Right lobe of liver (tissue), 6 donors: ENCODE data around the gene FLYWCH1. TPM values are rescaled to one million over a fixed set of nuclear protein-coding genes. Genes with fewer than 3 reads are reported as not detected.

ENCODE experiments used
- ATAC-seq, 4 donors: fragments of 200-7000 bp; cut with Tn5 transposase; one replicate each; pipeline ENCODE4 v1.9.1; 2020; ENCODE audit warnings: mild to moderate bottlenecking in 4 of 4, moderate library complexity in 4 of 4
- DNase-seq, 3 donors: peaks; one replicate each; pipeline ENCODE4 v3.0.0-alpha.2; 2020
- H3K27ac ChIP-seq, 3 donors: fragments of 200-600 bp; one replicate each; pipeline ENCODE4 v1.8.0; 2022
- H3K27me3 ChIP-seq, 2 donors: fragments of 200-600 bp; one replicate each; pipeline ENCODE4 v1.8.0; 2022
- H3K36me3 ChIP-seq, 4 donors: fragments of 200-600 bp; sonication (generic) in 1 of 4; one replicate each; pipeline versions ENCODE4 v1.5.1 to v1.8.0; 2017 to 2022; ENCODE audit warnings: control low read depth in 1 of 4
- H3K4me1 ChIP-seq, 4 donors: fragments of 200-600 bp; sonication (generic) in 1 of 4; one replicate each; pipeline versions ENCODE4 v1.5.1 to v1.8.0; 2017 to 2022; ENCODE audit warnings: control low read depth in 1 of 4
- H3K4me3 ChIP-seq, 3 donors: fragments of 200-600 bp; one replicate each; pipeline ENCODE4 v1.8.0; 2022
- H3K9me3 ChIP-seq, 4 donors: fragments of 200-600 bp; sonication (generic) in 1 of 4; one replicate each; pipeline versions ENCODE4 v1.5.1 to v1.8.0; 2017 to 2022; ENCODE audit warnings: control low read depth in 1 of 4
- CTCF ChIP-seq, 4 donors: fragments of 200-600 bp in 3 of 4; fragments of 450-650 bp in 1 of 4; IDR thresholded peaks; one replicate each; pipeline versions ENCODE4 v1.5.1 to v1.8.0; 2016 to 2022; ENCODE audit warnings: antibody characterized with exemption in 4 of 4, mild to moderate bottlenecking in 2 of 4
- POLR2A ChIP-seq: fragments of 450-650 bp; IDR thresholded peaks from one replicate; pipeline ENCODE4 v1.6.1; 2017; ENCODE audit warnings: antibody characterized with exemption, mild to moderate bottlenecking
- WGBS: methylation state at CpG from one replicate; pipeline ENCODE4 v1.1.6; 2018; ENCODE audit warnings: low coverage, low lambda C conversion rate; ENCODE audit not compliant: insufficient coverage; ENCODE audit errors: missing lambda C conversion rate; 5-methylcytosine and 5-hydroxymethylcytosine counted together
- intact Hi-C, 2 donors: fragments of 100-400 bp; cut with DNase I; formaldehyde crosslinking; loops; one replicate each; pipeline versions ENCODE4 v1.11.2 to v1.14.1; 2022
- total RNA-seq, 6 experiments: library from RNA; depleted of rRNA in 2 of 6; stranded (reverse); fragments of >200 nt in 2 of 6; fragmentation: NEBNext Ultra II Directional in 3 of 6; extraction: Animal tissue kit (Norgen Biotek cat#: 25700) in 3 of 6; gene quantifications; one replicate each; pipeline versions ENCODE4 v1.1.0 to v1.2.4, GENCODE V29; 2016 to 2023
- donor health status: DM: no; HTN: yes; CAD: no.
- donor health status: DM: no; HTN: no; CAD: no.
- donor health status: DM: no; HTN: no; CAD: no.
- donor health status: DM: no; HTN: yes; CAD: no.
- donor health status: DM: no; HTN: yes; CAD: no.

The FLYWCH1 gene
- total RNA-seq, 6 experiments from 2014 or later, result 9.3 to 19.8 (median 15.1) TPM

GRCh38 chr16:2955779-2956578 lies 44.2 kb downstream of the FLYWCH1 start:
- TF ChIP-seq CTCF (IDR thresholded peaks at IDR 0.05) (no peak), POLR2A (no peak)
- Histone ChIP-seq H3K27ac (no peak overlapping the region), H3K27me3 (peaks cover 0 to 9% of the 10 kb centered on the region in 2 donors), H3K4me1 (no peaks in the 10 kb centered on the region), H3K4me3 (no peak overlapping the region), H3K36me3 (no peaks in the 10 kb centered on the region), H3K9me3 (no peaks in the 10 kb centered on the region)
- 40% methylated on average over 10 of the region's 21 CpGs for WGBS
- intact Hi-C loops, result no loop called here
- no peak for DNase-seq
- ATAC-seq, result peak in 1 of 4 donors; percentile 12

GRCh38 chr16:2956579-2956956 lies 44.8 kb downstream of the FLYWCH1 start:
- TF ChIP-seq CTCF (IDR thresholded peaks at IDR 0.05), result no peak
- no peak for TF ChIP-seq POLR2A
- no peak for DNase-seq

GRCh38 chr16:2959206-2959605 lies 47.5 kb downstream of the FLYWCH1 start:
- TF ChIP-seq CTCF (IDR thresholded peaks at IDR 0.05) (no peak), POLR2A (no peak)
- Histone ChIP-seq H3K4me1 (peaks cover 0 to 4% (median 2%) of the 10 kb centered on the region in 4 donors), H3K4me3 (no peak overlapping the region), H3K27me3 (peaks cover 0 to 17% of the 10 kb centered on the region in 2 donors), H3K9me3 (no peaks in the 10 kb centered on the region), H3K36me3 (no peaks in the 10 kb centered on the region), H3K27ac (no peak overlapping the region)
- no peak for ATAC-seq
- no peak for DNase-seq
- 28% methylated on average over 9 of the region's 10 CpGs for WGBS
- intact Hi-C loops, result no loop called here

More at GRCh38 chr16:2956579-2956956, 44.8 kb downstream of the FLYWCH1 start:
- intact Hi-C loops, result no loop called here
- WGBS, result 59% methylated on average over 9 of the region's 11 CpGs
- peaks cover 0 to 9% of the 10 kb centered on the region in 2 donors for H3K27me3 ChIP-seq
- no peaks in the 10 kb centered on the region for H3K9me3 ChIP-seq
- no peak for ATAC-seq
- no peak overlapping the region for H3K27ac ChIP-seq
- H3K4me1 ChIP-seq, result no peaks in the 10 kb centered on the region
- H3K4me3 ChIP-seq, result no peak overlapping the region
- no peaks in the 10 kb centered on the region for H3K36me3 ChIP-seq

GRCh38 chr16:2960183-2961010 lies 48.7 kb downstream of the FLYWCH1 start:
- Histone ChIP-seq H3K4me3 (no peak overlapping the region), H3K9me3 (no peaks in the 10 kb centered on the region), H3K27ac (no peak overlapping the region), H3K36me3 (no peaks in the 10 kb centered on the region), H3K27me3 (peaks cover 4 to 18% of the 10 kb centered on the region in 2 donors), H3K4me1 (peaks cover 0 to 11% (median 5%) of the 10 kb centered on the region in 4 donors)
- DNase-seq (no peak), ATAC-seq (no peak)
- TF ChIP-seq POLR2A (no peak), CTCF (IDR thresholded peaks at IDR 0.05) (no peak)
- 64% methylated on average over 11 of the region's 17 CpGs for WGBS
- intact Hi-C loops, result no loop called here
